Keratinocyte (primary cell): ENCODE results near the gene EYS. TPM values are rescaled to one million over a fixed set of nuclear protein-coding genes. Genes with fewer than 3 reads are reported as not detected.
"Not testable (repeated sequence)": the region's sequence is repeated elsewhere in the genome, so short reads cannot be mapped to it uniquely, and the experiment has no call there.

Experiments used
- DNase-seq: peaks from one replicate; pipeline ENCODE4 v3.0.0-alpha.2; 2011; ENCODE audit warnings: low read depth, missing footprints, low spot score
- FAIRE-seq: peaks from 2 replicates; lab custom pipeline; 2011; peaks lifted over from hg19 to GRCh38; lab: Jason Lieb, UNC
- H2AFZ ChIP-seq: 2 replicates; pipeline ENCODE4 v1.6.0; 2012; ENCODE audit warnings: low read length, control low read depth, inconsistent platforms; ENCODE audit not compliant: control insufficient read depth
- H3K27ac ChIP-seq: 2 replicates; pipeline ENCODE4 v1.5.1; 2011; ENCODE audit warnings: low read length; ENCODE audit not compliant: control insufficient read depth, insufficient read depth
- H3K27me3 ChIP-seq: 3 replicates; pipeline ENCODE4 v1.6.0; 2011; ENCODE audit warnings: low read length; ENCODE audit not compliant: control insufficient read depth, insufficient read depth; ENCODE audit errors: extremely low read depth
- H3K36me3 ChIP-seq, 2 experiments: 2 replicates in 1 of 2; 3 replicates in 1 of 2; pipeline ENCODE4 v1.5.1; 2011; ENCODE audit warnings: low read length in 2 of 2, mild to moderate bottlenecking in 1 of 2; ENCODE audit not compliant: control insufficient read depth in 2 of 2, insufficient read depth in 2 of 2; ENCODE audit errors: extremely low read depth in 1 of 2
- H3K4me1 ChIP-seq: 3 replicates; pipeline ENCODE4 v1.5.1; 2011; ENCODE audit warnings: low read length; ENCODE audit not compliant: control insufficient read depth, insufficient read depth; ENCODE audit errors: extremely low read depth
- H3K4me2 ChIP-seq: 3 replicates; pipeline ENCODE4 v1.6.0; 2011; ENCODE audit warnings: low read depth, low read length; ENCODE audit not compliant: control insufficient read depth, insufficient read depth; ENCODE audit errors: extremely low read depth
- H3K4me3 ChIP-seq, 3 experiments: fragments of 200-600 bp in 1 of 3; sonication (generic) in 1 of 3; 2 replicates in 2 of 3; 3 replicates in 1 of 3; pipeline ENCODE4 v1.5.1; 2011 to 2016; ENCODE audit warnings: low read length in 3 of 3, mild to moderate bottlenecking in 3 of 3, control low read depth in 2 of 3, inconsistent platforms in 1 of 3, low read depth in 1 of 3, mixed read lengths in 1 of 3, mixed run types in 1 of 3, moderate library complexity in 1 of 3; ENCODE audit not compliant: control insufficient read depth in 2 of 3, insufficient read depth in 2 of 3; ENCODE audit errors: extremely low read depth in 1 of 3
- H3K79me2 ChIP-seq: 2 replicates; pipeline ENCODE4 v1.6.0; 2012; ENCODE audit warnings: low read length; ENCODE audit not compliant: control insufficient read depth, insufficient read depth
- H3K9ac ChIP-seq: 3 replicates; pipeline ENCODE4 v1.6.0; 2011; ENCODE audit warnings: low read length; ENCODE audit not compliant: control insufficient read depth, insufficient read depth; ENCODE audit errors: extremely low read depth
- H3K9me1 ChIP-seq: 3 replicates; pipeline ENCODE4 v1.6.0; 2011; ENCODE audit warnings: low read length; ENCODE audit not compliant: control insufficient read depth, insufficient read depth; ENCODE audit errors: extremely low read depth
- H3K9me3 ChIP-seq: 2 replicates; pipeline ENCODE4 v1.5.1; 2012; ENCODE audit warnings: low read depth, low read length; ENCODE audit not compliant: control insufficient read depth
- H4K20me1 ChIP-seq: 3 replicates; pipeline ENCODE4 v1.6.0; 2011; ENCODE audit warnings: low read length; ENCODE audit not compliant: control insufficient read depth, insufficient read depth; ENCODE audit errors: extremely low read depth
- CTCF ChIP-seq, 3 experiments: IDR thresholded peaks in 1 of 3; conservative IDR thresholded peaks in 1 of 3; optimal IDR thresholded peaks in 1 of 3; 2 replicates in 2 of 3; 3 replicates in 1 of 3; pipeline versions ENCODE3 to v1.5.1; 2011; ENCODE audit warnings: low read length in 3 of 3, mild to moderate bottlenecking in 3 of 3, moderate library complexity in 2 of 3, control low read depth in 1 of 3, inconsistent platforms in 1 of 3; ENCODE audit not compliant: insufficient read depth in 2 of 3; ENCODE audit errors: extremely low read depth in 1 of 3
- EZH2 ChIP-seq: IDR thresholded peaks from one replicate; pipeline ENCODE4 v1.6.1; 2012; ENCODE audit warnings: inconsistent platforms, mild to moderate bottlenecking, low read length, moderate library complexity
- dilution Hi-C: fragments of 300-500 bp; cut with MboI; formaldehyde crosslinking; loops from one replicate; pipeline ENCODE4 v1.7.0; 2020; ENCODE audit warnings: low sequenced_read_pairs; ENCODE audit not compliant: extremely low pct_ligation_motif_present
- polyA plus RNA-seq, 5 experiments: library from polyadenylated mRNA; depleted of rRNA in 3 of 5; stranded (reverse) in 3 of 5; stranded (forward) in 1 of 5; unstranded in 1 of 5; fragments of >200 nt; gene quantifications; 1 replicate in 1 of 5; 2 replicates in 3 of 5; 3 replicates in 1 of 5; pipeline versions ENCODE4 v1.2.1 to v1.2.3, GENCODE V29; 2011 to 2012; ENCODE audit warnings: missing spikeins in 2 of 5, low read depth in 1 of 5, low replicate concordance in 1 of 5

EYS gene
- polyA plus RNA-seq, 1 donor (not counting 4 experiments of a cell fraction or from before 2014, with no cell fraction given) = 0.34 TPM

- Histone ChIP-seq H3K27ac (no peak overlapping the region), H3K4me2 (no peak overlapping the region), H3K9me1 (no peaks in the 10 kb centered on the region), H3K79me2 (no peaks in the 10 kb centered on the region), H3K36me3 (no peaks in the 10 kb centered on the region), H3K9ac (no peak overlapping the region), H3K4me1 (no peaks in the 10 kb centered on the region), H3K27me3 (no peaks in the 10 kb centered on the region), H3K9me3 (no peaks in the 10 kb centered on the region), H2AFZ (no peak overlapping the region), H3K4me3 (no peak overlapping the region), H4K20me1 (no peaks in the 10 kb centered on the region)
- DNase-seq (no peak), FAIRE-seq (no peak)
- dilution Hi-C loops = no loop called here
- no peak for TF ChIP-seq EZH2
- no peak for TF ChIP-seq CTCF (optimal IDR thresholded peaks at IDR 0.05 in 1 of 3, IDR thresholded peaks at IDR 0.05 in 1 of 3, conservative IDR thresholded peaks at IDR 0.05 in 1 of 3; ENCODE audit: extremely low read depth in 1 of 3, insufficient read depth in 2 of 3, low read length in 3 of 3)
Observed at GRCh38 chr6:64249115-64249514, 1457.9 kb downstream of the EYS start.

GRCh38 chr6:64243618-64244017, 1463.4 kb downstream of the EYS start:
- no peak for FAIRE-seq

GRCh38 chr6:64238908-64239307, 1468.1 kb downstream of the EYS start:
- H3K36me3 ChIP-seq, H3K27ac ChIP-seq, H3K79me2 ChIP-seq, H3K27me3 ChIP-seq, dilution Hi-C loops, H3K9ac ChIP-seq, H3K9me3 ChIP-seq, H4K20me1 ChIP-seq, H2AFZ ChIP-seq, DNase-seq, H3K9me1 ChIP-seq, H3K4me2 ChIP-seq, H3K4me1 ChIP-seq, FAIRE-seq, H3K4me3 ChIP-seq: not testable (repeated sequence)

More at GRCh38 chr6:64243618-64244017, 1463.4 kb downstream of the EYS start:
- Histone ChIP-seq H3K79me2 (no peaks in the 10 kb centered on the region), H3K27ac (no peak overlapping the region), H3K9ac (no peak overlapping the region), H2AFZ (no peak overlapping the region), H3K36me3 (no peaks in the 10 kb centered on the region), H3K9me1 (no peaks in the 10 kb centered on the region), H3K4me3 (no peak overlapping the region), H3K4me2 (no peak overlapping the region), H3K27me3 (no peaks in the 10 kb centered on the region), H3K9me3 (no peaks in the 10 kb centered on the region), H4K20me1 (no peaks in the 10 kb centered on the region), H3K4me1 (no peaks in the 10 kb centered on the region)
- DNase-seq = no peak
- TF ChIP-seq CTCF (optimal IDR thresholded peaks at IDR 0.05 in 1 of 3, IDR thresholded peaks at IDR 0.05 in 1 of 3, conservative IDR thresholded peaks at IDR 0.05 in 1 of 3; ENCODE audit: extremely low read depth in 1 of 3, insufficient read depth in 2 of 3, low read length in 3 of 3) = no peak
- no peak for TF ChIP-seq EZH2
- dilution Hi-C loops = no loop called here
